ENCODE results near the gene ARSK. TPM values are rescaled to one million over a fixed set of nuclear protein-coding genes. Genes with fewer than 3 reads are reported as not detected.
"Not testable (repeated sequence)": the region's sequence is repeated elsewhere in the genome, so short reads cannot be mapped to it uniquely, and the experiment has no call there.

Gene ARSK
- total RNA-seq, 2 donors from 2014 or later = 7.3 to 23.3 TPM

- WGBS = 65% methylated on average over 2 of the region's 2 CpGs
- H3K4me3 ChIP-seq = no peak overlapping the region
- H3K27ac ChIP-seq = no peak overlapping the region
- H3K36me3 ChIP-seq = no peaks in the 10 kb centered on the region
- intact Hi-C loops (cut with DNase I) = no loop called here
- TF ChIP-seq CTCF (IDR thresholded peaks at IDR 0.05) = no peak
- no peak for TF ChIP-seq POLR2A (IDR thresholded peaks at IDR 0.05)
- TF ChIP-seq POLR2AphosphoS5 (IDR thresholded peaks at IDR 0.05) = no peak
- no peaks in the 10 kb centered on the region for H3K4me1 ChIP-seq (replicated peaks)
- no peaks in the 10 kb centered on the region for H3K27me3 ChIP-seq (replicated peaks; ENCODE audit: insufficient read depth)
- DNase-seq (ENCODE audit: low spot score) = no peak
- no peaks in the 10 kb centered on the region for H3K9me3 ChIP-seq
Measured at GRCh38 chr5:95631255-95631958, 76.5 kb downstream of the ARSK start.

GRCh38 chr5:95631991-95632675, 77.2 kb downstream of the ARSK start:
- TF ChIP-seq POLR2AphosphoS5 (IDR thresholded peaks at IDR 0.05) = no peak
- intact Hi-C loops (cut with DNase I) = no loop called here
- no peaks in the 10 kb centered on the region for H3K36me3 ChIP-seq
- no peaks in the 10 kb centered on the region for H3K9me3 ChIP-seq
- DNase-seq (ENCODE audit: low spot score) = no peak
- no peaks in the 10 kb centered on the region for H3K27me3 ChIP-seq (replicated peaks; ENCODE audit: insufficient read depth)
- no peak overlapping the region for H3K4me3 ChIP-seq
- no peaks in the 10 kb centered on the region for H3K4me1 ChIP-seq (replicated peaks)
- 84% methylated on average over 4 of the region's 4 CpGs for WGBS
- no peak overlapping the region for H3K27ac ChIP-seq

- intact Hi-C loops (cut with DNase I); H3K4me3 ChIP-seq; H3K27me3 ChIP-seq (replicated peaks; ENCODE audit: insufficient read depth); H3K9me3 ChIP-seq; DNase-seq (ENCODE audit: low spot score); H3K27ac ChIP-seq; H3K36me3 ChIP-seq; H3K4me1 ChIP-seq (replicated peaks): not testable (repeated sequence)
- WGBS = 92% methylated on average over 2 of the region's 2 CpGs
Measured at GRCh38 chr5:95632942-95633341, 78.0 kb downstream of the ARSK start.

- no peak overlapping the region for H3K27ac ChIP-seq
- no peak for DNase-seq (ENCODE audit: low spot score)
- H3K27me3 ChIP-seq (replicated peaks; ENCODE audit: insufficient read depth) = no peaks in the 10 kb centered on the region
- 87% methylated on average over 3 of the region's 3 CpGs for WGBS
- no peaks in the 10 kb centered on the region for H3K4me1 ChIP-seq (replicated peaks)
- no peak overlapping the region for H3K4me3 ChIP-seq
- no peaks in the 10 kb centered on the region for H3K9me3 ChIP-seq
- TF ChIP-seq CTCF (IDR thresholded peaks at IDR 0.05) (no peak), POLR2A (IDR thresholded peaks at IDR 0.05) (no peak), POLR2AphosphoS5 (IDR thresholded peaks at IDR 0.05) (no peak)
- intact Hi-C loops (cut with DNase I) = no loop called here
- H3K36me3 ChIP-seq = no peaks in the 10 kb centered on the region
Measured at GRCh38 chr5:95633671-95634070, 78.8 kb downstream of the ARSK start.

- 99% methylated on average over 3 of the region's 3 CpGs for WGBS
- H3K9me3 ChIP-seq = no peaks in the 10 kb centered on the region
- H3K4me1 ChIP-seq (replicated peaks) = no peaks in the 10 kb centered on the region
- H3K27ac ChIP-seq = no peak overlapping the region
- no peak for DNase-seq (ENCODE audit: low spot score)
- no peak for TF ChIP-seq POLR2AphosphoS5 (IDR thresholded peaks at IDR 0.05)
- TF ChIP-seq POLR2A (IDR thresholded peaks at IDR 0.05) = no peak
- no peak for TF ChIP-seq CTCF (IDR thresholded peaks at IDR 0.05)
- H3K36me3 ChIP-seq = no peaks in the 10 kb centered on the region
- H3K27me3 ChIP-seq (replicated peaks; ENCODE audit: insufficient read depth) = no peaks in the 10 kb centered on the region
- intact Hi-C loops (cut with DNase I) = no loop called here
- H3K4me3 ChIP-seq = no peak overlapping the region
Measured at GRCh38 chr5:95634081-95634480, 79.2 kb downstream of the ARSK start.

GRCh38 chr5:95638632-95639031, 83.7 kb downstream of the ARSK start:
- Histone ChIP-seq H3K36me3 (no peaks in the 10 kb centered on the region), H3K27me3 (replicated peaks; ENCODE audit: insufficient read depth) (no peaks in the 10 kb centered on the region), H3K27ac (no peak overlapping the region), H3K9me3 (no peaks in the 10 kb centered on the region), H3K4me3 (no peak overlapping the region), H3K4me1 (replicated peaks) (no peaks in the 10 kb centered on the region)
- no peak for DNase-seq (ENCODE audit: low spot score)
- intact Hi-C loops (cut with DNase I) = no loop called here
- TF ChIP-seq POLR2AphosphoS5 (IDR thresholded peaks at IDR 0.05) = no peak
- 93% methylated on average over 3 of the region's 3 CpGs for WGBS

Data from prostate gland (tissue), 2 donors.